GM23338 (cell line): ENCODE data around the gene SPAG16.

Experiments
- CTCF ChIP-seq, 2 experiments: fragments of 200-600 bp in 1 of 2; sonication (generic) in 1 of 2; conservative IDR thresholded peaks; 2 replicates each; pipeline versions ENCODE4 v1.5.1 to v1.6.1; 2016 to 2017; ENCODE audit warnings: antibody characterized with exemption in 2 of 2, low read depth in 2 of 2, mild to moderate bottlenecking in 2 of 2, moderate library complexity in 1 of 2
- ETS1 ChIP-seq: IDR thresholded peaks from 2 replicates; pipeline ENCODE4 v1.6.1; 2016; ENCODE audit warnings: antibody characterized with exemption
- EZH2 ChIP-seq: fragments of 200-600 bp; sonication (generic); IDR thresholded peaks from one replicate; pipeline ENCODE4 v1.8.0; 2017; ENCODE audit warnings: antibody characterized with exemption, mild to moderate bottlenecking, low read depth; ENCODE audit not compliant: unreplicated experiment
- EZH2phosphoT487 ChIP-seq: fragments of 200-600 bp; sonication (generic); IDR thresholded peaks from one replicate; pipeline ENCODE4 v1.8.1; 2018; ENCODE audit warnings: antibody characterized with exemption; ENCODE audit not compliant: unreplicated experiment
- JUNB ChIP-seq: IDR thresholded peaks from one replicate; pipeline ENCODE4 v1.6.1; 2016; ENCODE audit warnings: antibody characterized with exemption; ENCODE audit not compliant: unreplicated experiment

- TF ChIP-seq CTCF (conservative IDR thresholded peaks at IDR 0.05; ENCODE audit: low read depth in 2 of 2) (no peak), EZH2 (no peak), ETS1 (no peak), JUNB (no peak), EZH2phosphoT487 (no peak)
These were observed 820.7 kb downstream of the SPAG16 start for GRCh38 chr2:214104967-214105366.
